Measurements from ENCODE around the gene PLA2G2F.

- TF ChIP-seq CTCF (IDR thresholded peaks at IDR 0.05), result no peak
- TF ChIP-seq POLR2A (IDR thresholded peaks at IDR 0.05), result no peak
- TF ChIP-seq POLR2AphosphoS5 (IDR thresholded peaks at IDR 0.05), result no peak
- no peak for TF ChIP-seq EP300 (IDR thresholded peaks at IDR 0.05)
Observed at GRCh38 chr1:20143318-20143717, 4.2 kb downstream of the PLA2G2F start.

All from stomach (tissue), 4 donors.